ENCODE measurements around the gene CENPV. TPM values are rescaled to one million over a fixed set of nuclear protein-coding genes. Genes with fewer than 3 reads are reported as not detected.
"Not testable (repeated sequence)": the region's sequence is repeated elsewhere in the genome, so short reads cannot be mapped to it uniquely, and the experiment has no call there.

CENPV gene
- polyA plus RNA-seq, 1 experiment, result 41.5 TPM

GRCh38 chr17:16301963-16302855 lies 51.1 kb downstream of the CENPV start:
- peaks cover 1% of the 10 kb centered on the region for H3K36me3 ChIP-seq (ENCODE audit: control insufficient read depth, insufficient read depth, low read length)
- no peaks in the 10 kb centered on the region for H3K27me3 ChIP-seq (ENCODE audit: control insufficient read depth, insufficient read depth, low read length)
- no peak for DNase-seq (ENCODE audit: low read depth)
- no peak overlapping the region for H3K4me3 ChIP-seq (ENCODE audit: low read depth, low read length)
- CTCF ChIA-PET, result interaction anchor here (1.0 to 1.4 kb wide), 2 partner anchors 12 to 16 kb away, joined by 4 read pairs; no protein-coding TSS in a partner anchor
- POLR2A ChIA-PET, result no interaction called here
- TF ChIP-seq, protein P1, sequence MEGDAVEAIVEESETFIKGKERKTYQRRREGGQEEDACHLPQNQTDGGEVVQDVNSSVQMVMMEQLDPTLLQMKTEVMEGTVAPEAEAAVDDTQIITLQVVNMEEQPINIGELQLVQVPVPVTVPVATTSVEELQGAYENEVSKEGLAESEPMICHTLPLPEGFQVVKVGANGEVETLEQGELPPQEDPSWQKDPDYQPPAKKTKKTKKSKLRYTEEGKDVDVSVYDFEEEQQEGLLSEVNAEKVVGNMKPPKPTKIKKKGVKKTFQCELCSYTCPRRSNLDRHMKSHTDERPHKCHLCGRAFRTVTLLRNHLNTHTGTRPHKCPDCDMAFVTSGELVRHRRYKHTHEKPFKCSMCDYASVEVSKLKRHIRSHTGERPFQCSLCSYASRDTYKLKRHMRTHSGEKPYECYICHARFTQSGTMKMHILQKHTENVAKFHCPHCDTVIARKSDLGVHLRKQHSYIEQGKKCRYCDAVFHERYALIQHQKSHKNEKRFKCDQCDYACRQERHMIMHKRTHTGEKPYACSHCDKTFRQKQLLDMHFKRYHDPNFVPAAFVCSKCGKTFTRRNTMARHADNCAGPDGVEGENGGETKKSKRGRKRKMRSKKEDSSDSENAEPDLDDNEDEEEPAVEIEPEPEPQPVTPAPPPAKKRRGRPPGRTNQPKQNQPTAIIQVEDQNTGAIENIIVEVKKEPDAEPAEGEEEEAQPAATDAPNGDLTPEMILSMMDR (IDR thresholded peaks at IDR 0.05; ENCODE audit: insufficient read depth, low read depth, low read length), result no peak

- POLR2A ChIA-PET, result no interaction called here
- CTCF ChIA-PET, result no interaction called here
These were observed 52.7 kb downstream of the CENPV start for GRCh38 chr17:16300554-16300953.

GRCh38 chr17:16298140-16298662 lies 55.1 kb downstream of the CENPV start:
- H3K36me3 ChIP-seq (ENCODE audit: control insufficient read depth, insufficient read depth, low read length), result no peaks in the 10 kb centered on the region
- H3K27me3 ChIP-seq (ENCODE audit: control insufficient read depth, insufficient read depth, low read length), result no peaks in the 10 kb centered on the region
- DNase-seq (ENCODE audit: low read depth), result no peak
- ChIA-PET POLR2A (no interaction called here), CTCF (interaction anchor here (1.1 to 1.3 kb wide), 3 partner anchors 16 to 65 kb away, joined by 3 read pairs; no protein-coding TSS in a partner anchor)
- H3K4me3 ChIP-seq (ENCODE audit: low read depth, low read length), result no peak overlapping the region
- TF ChIP-seq, protein P1 (IDR thresholded peaks at IDR 0.05; ENCODE audit: insufficient read depth, low read depth, low read length), result no peak

More at GRCh38 chr17:16300554-16300953, 52.7 kb downstream of the CENPV start:
- TF ChIP-seq, protein P1 (IDR thresholded peaks at IDR 0.05; ENCODE audit: insufficient read depth, low read depth, low read length), result no peak
- DNase-seq (ENCODE audit: low read depth), result no peak
- H3K4me3 ChIP-seq (ENCODE audit: low read depth, low read length), result no peak overlapping the region
- H3K36me3 ChIP-seq (ENCODE audit: control insufficient read depth, insufficient read depth, low read length), result peaks cover 1% of the 10 kb centered on the region
- no peaks in the 10 kb centered on the region for H3K27me3 ChIP-seq (ENCODE audit: control insufficient read depth, insufficient read depth, low read length)

- CTCF ChIA-PET, result interaction anchor here (1.0 to 1.3 kb wide), 4 partner anchors 9 to 66 kb away, joined by 3 to 6 read pairs (median 3); no protein-coding TSS in a partner anchor
These were observed 55.7 kb downstream of the CENPV start for GRCh38 chr17:16297367-16298139.

DNA sequence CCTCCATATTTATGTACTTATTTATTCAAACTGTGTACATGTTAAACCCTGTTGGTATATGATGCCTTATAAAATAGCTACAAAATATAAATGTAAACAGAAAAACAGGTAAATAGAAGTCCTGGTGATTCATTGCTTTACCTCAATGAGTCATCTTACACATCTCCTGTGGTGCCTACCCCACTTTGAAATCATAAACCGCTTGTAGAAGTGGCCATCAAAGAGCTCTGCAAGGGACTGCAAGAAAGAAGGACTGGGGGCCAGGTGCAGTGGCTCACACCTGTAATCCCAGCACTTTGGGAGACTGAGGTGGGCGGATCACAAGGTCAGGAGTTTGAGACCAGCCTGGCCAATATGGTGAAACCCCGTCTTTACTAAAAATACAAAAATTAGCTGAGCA lies 57.2 kb downstream of the CENPV start:
- DNase-seq (ENCODE audit: low read depth); H3K36me3 ChIP-seq (ENCODE audit: control insufficient read depth, insufficient read depth, low read length); POLR2A ChIA-PET; H3K4me3 ChIP-seq (ENCODE audit: low read depth, low read length); H3K27me3 ChIP-seq (ENCODE audit: control insufficient read depth, insufficient read depth, low read length): not testable (repeated sequence)
- CTCF ChIA-PET, result interaction anchor here (1.1 to 3.1 kb wide), 3 partner anchors 9 to 84 kb away, joined by 4 to 17 read pairs (median 4); no protein-coding TSS in a partner anchor

More at GRCh38 chr17:16297367-16298139, 55.7 kb downstream of the CENPV start:
- Histone ChIP-seq H3K27me3 (ENCODE audit: control insufficient read depth, insufficient read depth, low read length) (no peaks in the 10 kb centered on the region), H3K4me3 (ENCODE audit: low read depth, low read length) (no peak overlapping the region), H3K36me3 (ENCODE audit: control insufficient read depth, insufficient read depth, low read length) (no peaks in the 10 kb centered on the region)
- DNase-seq (ENCODE audit: low read depth), result no peak
- POLR2A ChIA-PET, result no interaction called here
- TF ChIP-seq, protein P1 (IDR thresholded peaks at IDR 0.05; ENCODE audit: insufficient read depth, low read depth, low read length), result no peak

Measured in BJ (cell line).